Glutamatergic neuron (in vitro differentiated cells): ENCODE results near the gene SYNGR4. TPM values are rescaled to one million over a fixed set of nuclear protein-coding genes. Genes with fewer than 3 reads are reported as not detected.
A peak's percentile ranks its signal among the peaks of the same experiment; 100 is the strongest.
"Not testable (repeated sequence)": the region's sequence is repeated elsewhere in the genome, so short reads cannot be mapped to it uniquely, and the experiment has no call there.

Experiments
- DNase-seq: peaks from one replicate; pipeline ENCODE4 v3.0.0; 2022
- H3K27ac Mint-ChIP-seq: one replicate; pipeline ENCODE4 v1.8.0; 2020; ENCODE audit warnings: mild to moderate bottlenecking, mixed read lengths, inconsistent platforms; ENCODE audit not compliant: unreplicated experiment
- H3K27me3 Mint-ChIP-seq: one replicate; pipeline ENCODE4 v1.8.0; 2020; ENCODE audit warnings: mild to moderate bottlenecking, moderate library complexity, mixed read lengths, inconsistent platforms; ENCODE audit not compliant: unreplicated experiment
- H3K36me3 Mint-ChIP-seq: one replicate; pipeline ENCODE4 v1.8.0; 2020; ENCODE audit warnings: mild to moderate bottlenecking, mixed read lengths, inconsistent platforms; ENCODE audit not compliant: unreplicated experiment
- H3K4me1 Mint-ChIP-seq: one replicate; pipeline ENCODE4 v1.8.0; 2020; ENCODE audit warnings: mild to moderate bottlenecking, low read depth, mixed read lengths, inconsistent platforms; ENCODE audit not compliant: unreplicated experiment
- H3K4me3 Mint-ChIP-seq: one replicate; pipeline ENCODE4 v1.8.0; 2020; ENCODE audit warnings: mild to moderate bottlenecking, mixed read lengths, inconsistent platforms; ENCODE audit not compliant: unreplicated experiment
- H3K9me3 Mint-ChIP-seq: one replicate; pipeline ENCODE4 v1.8.0; 2020; ENCODE audit warnings: mild to moderate bottlenecking, moderate library complexity, mixed read lengths, inconsistent platforms; ENCODE audit not compliant: unreplicated experiment
- total RNA-seq: library from RNA; stranded (reverse); fragmentation: NEBNext Ultra II Directional; extraction: Animal tissue kit (Norgen Biotek cat#: 25700); gene quantifications from one replicate; pipeline ENCODE4 v1.2.1, GENCODE V29; 2021; ENCODE audit not compliant: unreplicated experiment
- TF ChIP-seq, protein P1 (sequence below): fragments of 200-600 bp; sonication (generic); IDR thresholded peaks from one replicate; pipeline ENCODE4 v1.5.0; 2021; ENCODE audit not compliant: partially characterized antibody, unreplicated experiment

SYNGR4 gene
- total RNA-seq, 1 donor from 2014 or later = not detected

DNA sequence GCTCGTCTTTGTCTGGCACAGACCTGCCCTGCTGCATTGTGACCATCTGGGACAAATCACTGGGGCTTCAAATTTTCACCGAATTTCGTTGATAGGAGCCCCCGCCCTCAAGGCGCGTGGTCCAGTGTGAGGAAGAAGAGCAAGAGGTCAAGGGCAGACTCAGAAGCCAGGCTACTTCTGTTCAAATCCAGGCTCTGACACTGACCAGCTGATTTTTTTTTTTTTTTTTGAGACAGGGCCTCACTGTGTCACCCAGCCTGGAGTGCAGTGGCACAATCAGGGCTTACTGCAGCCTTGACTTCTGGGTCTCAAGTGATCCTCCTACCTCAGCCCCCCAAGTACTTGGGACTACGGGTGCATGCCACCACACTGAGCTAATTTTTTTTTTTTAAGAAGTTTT, 7.2 kb downstream of the SYNGR4 start:
- Mint-ChIP-seq H3K4me3 (no peak overlapping the region), H3K27ac (peak overlapping the region; percentile 72), H3K4me1 (peaks cover 19% of the 10 kb centered on the region), H3K27me3 (peaks cover 5% of the 10 kb centered on the region), H3K9me3 (peaks cover 4% of the 10 kb centered on the region), H3K36me3 (no peaks in the 10 kb centered on the region)
- TF ChIP-seq, protein P1, sequence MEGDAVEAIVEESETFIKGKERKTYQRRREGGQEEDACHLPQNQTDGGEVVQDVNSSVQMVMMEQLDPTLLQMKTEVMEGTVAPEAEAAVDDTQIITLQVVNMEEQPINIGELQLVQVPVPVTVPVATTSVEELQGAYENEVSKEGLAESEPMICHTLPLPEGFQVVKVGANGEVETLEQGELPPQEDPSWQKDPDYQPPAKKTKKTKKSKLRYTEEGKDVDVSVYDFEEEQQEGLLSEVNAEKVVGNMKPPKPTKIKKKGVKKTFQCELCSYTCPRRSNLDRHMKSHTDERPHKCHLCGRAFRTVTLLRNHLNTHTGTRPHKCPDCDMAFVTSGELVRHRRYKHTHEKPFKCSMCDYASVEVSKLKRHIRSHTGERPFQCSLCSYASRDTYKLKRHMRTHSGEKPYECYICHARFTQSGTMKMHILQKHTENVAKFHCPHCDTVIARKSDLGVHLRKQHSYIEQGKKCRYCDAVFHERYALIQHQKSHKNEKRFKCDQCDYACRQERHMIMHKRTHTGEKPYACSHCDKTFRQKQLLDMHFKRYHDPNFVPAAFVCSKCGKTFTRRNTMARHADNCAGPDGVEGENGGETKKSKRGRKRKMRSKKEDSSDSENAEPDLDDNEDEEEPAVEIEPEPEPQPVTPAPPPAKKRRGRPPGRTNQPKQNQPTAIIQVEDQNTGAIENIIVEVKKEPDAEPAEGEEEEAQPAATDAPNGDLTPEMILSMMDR = no peak
- no peak for DNase-seq

DNA sequence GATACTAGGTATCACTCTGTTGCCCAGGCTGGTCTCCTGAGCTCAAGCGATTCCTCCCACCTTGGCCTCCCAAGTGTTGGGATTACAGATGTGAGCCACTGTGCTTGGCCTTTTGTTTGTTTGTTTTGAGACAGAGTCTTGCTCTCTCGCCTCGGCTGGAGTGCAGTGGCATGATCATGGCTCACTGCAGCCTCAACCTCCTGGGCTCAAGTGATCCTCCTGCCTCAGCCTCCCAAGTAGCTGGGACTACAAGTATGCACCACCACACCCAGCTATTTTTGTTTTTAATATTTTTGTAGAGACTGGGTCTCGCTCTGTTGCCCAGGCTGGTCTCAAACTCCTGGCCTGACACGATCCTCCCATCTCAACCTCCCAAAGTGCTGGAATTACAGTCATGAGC, 7.6 kb downstream of the SYNGR4 start:
- not testable (repeated sequence) for H3K27ac Mint-ChIP-seq, H3K27me3 Mint-ChIP-seq, DNase-seq, H3K36me3 Mint-ChIP-seq, H3K9me3 Mint-ChIP-seq, H3K4me3 Mint-ChIP-seq
- peaks cover 19% of the 10 kb centered on the region for H3K4me1 Mint-ChIP-seq

DNA sequence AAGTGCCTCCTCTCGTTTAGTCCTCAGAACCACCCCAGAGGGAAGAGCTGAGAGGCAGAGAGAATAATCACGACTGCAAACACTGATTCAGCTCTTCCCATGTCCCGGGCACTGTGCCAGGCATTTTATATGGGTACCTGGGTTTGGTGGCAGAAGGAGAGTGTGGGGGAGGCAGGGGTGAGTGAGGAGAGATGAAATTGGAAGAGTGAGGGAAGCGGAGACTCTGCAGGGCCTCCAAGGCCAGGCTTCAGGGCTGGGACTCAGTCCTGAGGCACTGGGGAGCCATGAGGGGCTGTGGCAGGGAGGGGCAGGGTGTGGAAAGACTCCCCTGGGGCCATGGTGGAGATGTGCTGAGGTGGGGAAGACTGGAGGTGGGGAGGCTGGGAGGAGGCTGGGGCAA, 8.7 kb downstream of the SYNGR4 start:
- Mint-ChIP-seq H3K27me3 (peaks cover 5% of the 10 kb centered on the region), H3K4me3 (no peak overlapping the region), H3K4me1 (peaks cover 19% of the 10 kb centered on the region), H3K9me3 (peaks cover 4% of the 10 kb centered on the region), H3K36me3 (no peaks in the 10 kb centered on the region), H3K27ac (peak overlapping the region; percentile 31)
- TF ChIP-seq, protein P1 = no peak
- DNase-seq = no peak

DNA sequence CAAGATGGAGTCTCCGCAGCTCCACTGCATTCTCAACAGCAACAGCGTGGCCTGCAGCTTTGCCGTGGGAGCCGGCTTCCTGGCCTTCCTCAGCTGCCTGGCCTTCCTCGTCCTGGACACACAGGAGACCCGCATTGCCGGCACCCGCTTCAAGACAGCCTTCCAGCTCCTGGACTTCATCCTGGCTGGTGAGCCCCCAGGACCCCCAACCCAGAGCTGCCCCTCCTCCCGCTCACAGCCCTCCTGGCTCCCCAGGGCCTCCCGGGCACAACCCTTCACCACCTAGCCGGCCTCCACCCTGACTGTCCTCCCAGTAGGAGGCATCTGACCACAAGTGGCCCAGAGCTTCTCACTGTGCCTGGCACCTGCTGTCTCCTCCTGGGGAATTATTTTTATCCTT, 9.4 kb downstream of the SYNGR4 start:
- Mint-ChIP-seq H3K27ac (no peak overlapping the region), H3K36me3 (no peaks in the 10 kb centered on the region), H3K4me1 (peaks cover 16% of the 10 kb centered on the region), H3K9me3 (peaks cover 4% of the 10 kb centered on the region), H3K27me3 (peaks cover 5% of the 10 kb centered on the region), H3K4me3 (no peak overlapping the region)
- TF ChIP-seq, protein P1 = no peak
- DNase-seq = no peak

DNA sequence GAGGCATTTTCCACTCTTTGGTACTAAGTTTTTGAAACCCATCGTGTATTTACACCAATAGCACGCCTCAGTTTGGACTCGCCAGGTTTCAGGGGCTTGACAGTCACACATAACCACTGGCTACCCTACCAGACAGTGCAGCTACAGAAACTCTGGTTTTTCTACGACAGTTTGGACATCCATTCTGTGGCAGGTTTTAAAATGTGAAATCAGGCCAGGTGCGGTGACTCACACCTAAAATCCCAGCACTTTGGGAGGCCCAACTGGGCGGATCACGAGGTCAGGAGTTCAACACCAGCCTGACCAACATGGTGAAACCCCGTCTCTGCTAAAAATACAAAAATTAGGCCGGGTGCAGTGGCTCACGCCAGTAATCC, 14.0 kb downstream of the SYNGR4 start:
- no peaks in the 10 kb centered on the region for H3K9me3 Mint-ChIP-seq
- no peak for DNase-seq
- peaks cover 2% of the 10 kb centered on the region for H3K4me1 Mint-ChIP-seq
- no peak overlapping the region for H3K4me3 Mint-ChIP-seq
- H3K27me3 Mint-ChIP-seq = peaks cover 2% of the 10 kb centered on the region
- H3K27ac Mint-ChIP-seq = no peak overlapping the region
- TF ChIP-seq, protein P1 = no peak
- no peaks in the 10 kb centered on the region for H3K36me3 Mint-ChIP-seq

DNA sequence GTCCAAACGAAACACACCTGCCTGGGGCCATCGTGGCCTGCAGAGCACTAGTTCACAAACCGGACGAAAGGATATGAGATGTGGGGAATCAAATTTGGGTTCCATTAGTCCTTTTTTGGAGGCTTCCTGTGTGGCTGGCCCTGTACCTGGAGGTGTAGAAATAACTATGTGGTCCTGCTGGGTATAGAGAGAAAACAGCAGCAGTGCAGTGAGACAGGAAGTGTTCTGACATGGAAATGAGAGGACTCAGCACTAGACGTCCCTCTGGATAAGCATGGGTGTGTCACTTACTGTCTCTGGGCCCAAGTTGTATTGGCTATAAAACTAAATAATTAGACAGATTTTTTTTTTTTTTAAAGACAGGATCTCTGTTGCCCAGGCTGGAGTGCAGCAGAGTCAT, 14.9 kb downstream of the SYNGR4 start:
- TF ChIP-seq, protein P1 = no peak
- no peak overlapping the region for H3K4me3 Mint-ChIP-seq
- no peaks in the 10 kb centered on the region for H3K36me3 Mint-ChIP-seq

More for the DNA sequence above, 14.9 kb downstream of the SYNGR4 start:
- Mint-ChIP-seq H3K9me3 (no peaks in the 10 kb centered on the region), H3K4me1 (peaks cover 4% of the 10 kb centered on the region), H3K27me3 (peaks cover 3% of the 10 kb centered on the region), H3K27ac (peak overlapping the region; percentile 38)
- DNase-seq = no peak
